Activated CD4-positive, alpha-beta T cell treated with anti-CD3 and anti-CD28 coated beads, Interleukin-2, Interleukin-6, amounts not matched to agents 100 ng/mL and 50 ng/mL, durations not matched to agents 16 hours and 8 hours (primary cell): ENCODE measurements around the gene TUB.

ENCODE experiments used
- DNase-seq: peaks from one replicate; pipeline ENCODE4 v3.0.0-alpha.2; 2020

TUB gene

DNA sequence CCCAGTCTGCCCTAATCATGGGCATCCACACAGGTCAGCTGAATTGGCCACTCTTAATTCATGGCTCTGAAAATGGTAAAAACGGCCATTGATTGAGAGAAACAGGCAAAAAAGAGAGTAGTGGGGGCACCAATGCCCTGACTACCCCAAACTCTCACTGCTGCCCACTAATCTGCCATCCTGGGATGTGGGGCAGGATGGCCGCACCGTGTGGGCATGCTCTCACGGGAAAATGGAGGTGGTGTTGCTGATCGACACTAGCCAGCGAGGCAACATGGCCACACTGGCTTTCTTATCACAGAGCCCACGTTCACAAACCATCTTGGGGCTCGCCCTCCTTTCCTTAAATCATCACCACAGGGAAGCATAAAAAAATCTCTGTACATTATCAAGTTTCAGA is 11.2 kb upstream of the TUB start:
- no peak for DNase-seq

- DNase-seq = peak; percentile 20
Measured at GRCh38 chr11:8070417-8071115, 10.4 kb upstream of the TUB start.

GRCh38 chr11:8071616-8072581 is 9.1 kb upstream of the TUB start:
- no peak for DNase-seq

DNA sequence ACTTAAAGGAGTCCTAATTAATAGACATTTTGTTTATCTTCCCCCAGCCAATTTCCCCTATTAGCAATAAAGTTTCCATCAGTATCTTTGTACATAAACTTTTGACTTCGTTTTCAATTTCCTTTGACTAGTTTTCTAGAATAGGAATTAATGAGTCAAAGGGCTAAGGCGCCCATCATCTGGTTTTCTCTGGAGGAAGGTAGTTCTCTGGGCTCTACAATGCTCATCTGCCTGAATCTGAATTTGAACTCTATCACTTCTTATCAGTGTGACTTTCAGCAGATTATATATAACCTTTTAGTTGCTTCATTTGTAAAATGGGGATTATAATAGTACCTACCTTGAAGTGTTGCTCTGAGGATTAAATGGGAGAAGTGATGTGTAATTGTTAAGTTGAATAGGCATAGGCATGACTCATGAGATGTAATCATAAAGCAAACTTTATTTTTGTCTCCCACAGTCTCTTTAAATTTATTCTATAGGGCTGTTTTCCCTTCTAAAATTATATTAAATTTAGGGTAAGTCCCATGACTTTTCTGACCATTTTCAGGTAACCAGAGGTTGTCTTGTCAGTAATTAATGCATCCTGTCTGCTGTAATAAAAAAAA is 5.8 kb upstream of the TUB start:
- DNase-seq = no peak

DNA sequence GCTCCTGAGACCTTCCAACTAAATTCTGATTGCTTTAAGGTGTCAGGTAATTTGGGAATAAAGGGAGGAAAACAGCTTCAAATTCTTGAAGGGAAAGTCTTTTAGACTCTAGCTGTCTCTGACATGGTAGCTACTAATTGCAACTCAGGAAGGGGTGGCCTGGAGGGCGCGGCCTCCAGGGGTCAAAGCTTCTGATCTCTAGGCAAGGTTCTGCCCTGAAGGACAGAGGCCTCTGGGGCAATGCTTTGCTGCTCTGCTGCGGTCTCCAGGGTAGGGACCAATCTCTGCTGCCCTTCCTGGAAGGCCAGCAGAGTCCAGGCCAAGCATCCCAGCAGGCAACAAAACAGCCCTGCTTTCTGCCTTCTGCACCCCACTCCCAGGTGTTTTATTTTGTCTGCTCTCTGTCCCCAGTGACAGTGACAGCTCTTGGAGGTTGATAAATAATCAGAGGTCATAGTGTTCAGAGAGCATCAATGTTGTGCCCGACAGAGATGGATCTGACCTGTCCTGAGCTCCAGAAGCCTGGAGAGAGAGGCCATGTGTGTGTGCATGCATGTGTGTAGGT is 1.8 kb upstream of the TUB start:
- no peak for DNase-seq

- DNase-seq = no peak
Measured at GRCh38 chr11:8080069-8080670, 841 bp upstream of the TUB start.

- DNase-seq = no peak
Measured at GRCh38 chr11:8081591-8082250, 710 bp downstream of the TUB start.

GRCh38 chr11:8082391-8083087 is 1.5 kb downstream of the TUB start:
- DNase-seq = no peak

GRCh38 chr11:8083088-8083395 is 2.0 kb downstream of the TUB start:
- no peak for DNase-seq

DNA sequence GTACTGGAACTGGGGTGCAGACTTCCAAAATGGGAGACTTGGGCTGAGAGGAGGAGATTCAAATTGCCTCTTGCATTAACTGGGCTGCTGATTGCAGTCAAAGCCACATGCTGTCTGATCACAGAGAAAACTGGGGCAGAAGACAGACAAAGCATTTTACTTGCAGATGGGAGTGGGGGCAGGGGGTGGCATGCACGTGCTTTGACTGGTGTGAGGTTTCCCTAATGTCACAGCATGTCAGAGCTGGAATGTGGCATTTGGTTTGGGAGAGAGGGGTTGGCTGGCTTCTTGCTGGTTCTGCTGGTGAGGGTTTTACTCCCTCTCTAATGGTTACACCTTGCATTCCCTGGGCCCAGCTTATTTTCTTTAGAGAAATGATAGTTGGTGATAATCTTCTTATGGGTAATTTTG is 2.9 kb downstream of the TUB start:
- no peak for DNase-seq

DNA sequence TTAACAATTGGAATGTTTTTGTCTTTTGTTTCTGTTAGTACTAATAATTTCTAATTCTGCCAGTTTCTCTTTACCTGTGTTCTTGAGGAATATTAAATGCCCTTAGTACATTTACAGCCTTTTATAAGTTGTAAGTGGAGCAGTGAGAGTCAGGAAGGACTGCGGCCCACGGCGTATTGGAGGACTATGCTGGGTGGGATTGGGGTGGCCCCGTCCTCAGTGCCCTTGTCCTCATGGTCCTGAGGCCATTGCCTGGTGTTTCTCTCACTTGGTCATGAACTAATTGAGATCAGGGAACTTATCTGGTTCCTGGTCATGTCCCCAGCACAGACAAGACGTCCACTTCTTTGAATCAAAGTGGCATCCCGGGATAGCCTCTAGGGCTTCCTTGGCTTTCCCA is 3.3 kb downstream of the TUB start:
- DNase-seq = no peak

GRCh38 chr11:8085011-8085645 is 4.1 kb downstream of the TUB start:
- no peak for DNase-seq

GRCh38 chr11:8086001-8086479 is 5.0 kb downstream of the TUB start:
- DNase-seq = no peak

GRCh38 chr11:8086571-8086970 is 5.6 kb downstream of the TUB start:
- no peak for DNase-seq

DNA sequence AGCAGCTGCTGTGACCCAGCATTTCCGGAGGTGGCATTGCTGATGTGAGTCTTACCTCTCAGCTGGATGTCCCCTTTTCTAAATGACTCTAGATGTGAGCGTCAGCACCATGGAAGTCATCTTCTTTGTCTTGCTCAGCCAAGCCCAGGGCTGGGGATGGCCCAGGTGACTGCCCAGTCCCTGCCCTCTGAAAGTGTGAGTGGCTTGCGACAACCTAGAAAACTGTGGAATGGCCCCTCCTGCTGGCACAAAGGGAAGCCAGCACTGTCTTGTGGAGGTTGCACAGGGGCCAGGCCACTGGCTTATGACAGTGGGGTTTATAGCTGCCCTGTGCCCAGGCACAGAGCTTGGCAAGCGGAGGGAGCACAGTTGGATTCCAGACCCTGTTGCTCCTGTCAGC is 6.2 kb downstream of the TUB start:
- no peak for DNase-seq

DNA sequence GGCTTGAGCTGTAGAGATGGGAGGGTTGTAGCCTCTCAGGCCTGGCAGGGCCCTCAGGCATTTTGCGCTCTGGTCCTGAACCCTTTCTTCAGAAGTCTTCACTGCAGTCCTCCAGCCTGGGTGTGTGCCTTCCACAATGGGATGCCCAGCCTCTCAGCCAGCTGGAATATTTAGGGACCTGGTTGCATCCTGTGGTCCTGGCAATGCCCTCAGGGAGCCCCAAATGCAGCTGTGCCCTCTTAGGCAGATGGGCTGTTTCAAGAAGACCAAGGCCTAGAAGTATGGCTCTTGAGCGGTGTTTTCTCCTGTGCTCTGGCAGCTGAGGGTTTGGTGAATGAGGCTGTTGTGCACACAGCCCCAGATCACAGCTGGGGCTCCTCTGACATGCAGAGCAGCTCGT is 6.7 kb downstream of the TUB start:
- no peak for DNase-seq

- DNase-seq = no peak
Measured at GRCh38 chr11:8089791-8090510, 8.9 kb downstream of the TUB start.

- peak; percentile 38 for DNase-seq
Measured at GRCh38 chr11:8090756-8091155, 9.7 kb downstream of the TUB start.

- no peak for DNase-seq
Measured at GRCh38 chr11:8091721-8092120, 10.7 kb downstream of the TUB start.

DNA sequence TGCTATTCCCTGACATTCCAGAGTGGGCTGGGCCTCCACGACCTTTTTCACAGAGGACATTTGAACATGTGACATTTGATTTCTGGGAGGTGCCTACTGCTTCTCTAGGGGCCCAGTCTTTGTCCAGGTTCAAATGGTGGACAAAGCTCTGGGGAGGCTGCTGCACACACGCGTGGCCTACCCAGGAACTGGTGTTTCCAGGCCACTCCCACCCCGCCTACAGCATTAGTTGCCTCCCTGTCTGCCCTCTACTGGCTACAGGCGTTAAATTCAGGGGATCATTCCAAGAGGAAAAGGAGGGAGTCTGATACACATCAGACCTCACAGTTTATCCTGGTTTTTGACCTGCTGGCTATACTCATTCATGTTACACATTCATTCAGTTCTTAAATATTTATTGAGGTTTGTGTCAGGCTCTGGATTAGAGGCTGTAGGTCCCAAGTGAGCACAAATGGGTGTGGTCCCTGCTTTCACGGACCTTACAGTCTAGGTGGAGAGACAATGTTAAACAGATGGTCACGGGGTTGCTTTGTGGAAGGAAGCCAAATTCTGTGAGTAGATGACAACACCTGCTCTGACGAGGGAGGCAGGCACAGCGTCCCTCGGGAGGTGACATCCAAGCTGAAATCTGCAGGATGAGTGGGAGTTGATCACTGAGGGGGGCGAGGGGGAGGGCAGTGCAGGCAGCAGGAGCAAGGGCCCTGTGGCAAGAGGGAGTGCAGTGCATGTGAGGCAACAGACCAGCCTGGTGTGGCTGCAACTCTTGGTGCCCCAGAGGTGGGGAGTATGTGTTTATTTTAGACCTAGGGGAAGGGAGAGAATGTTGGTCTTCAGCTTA is 11.8 kb downstream of the TUB start:
- peak; percentile 63 for DNase-seq
